Measurements from ENCODE around the gene SLC25A34. TPM values are rescaled to one million over a fixed set of nuclear protein-coding genes. Genes with fewer than 3 reads are reported as not detected.
A peak's percentile ranks its signal among the peaks of the same experiment; 100 is the strongest.

The SLC25A34 gene
- total RNA-seq, 1 donor from 2014 or later: 0.73 TPM

- Histone ChIP-seq H3K27ac (ENCODE audit: low read depth, low read length) (peak overlapping the region; percentile 83), H3K4me3 (ENCODE audit: insufficient read depth, low read depth, low read length) (peak overlapping the region; percentile 79), H3K9me3 (ENCODE audit: insufficient read depth, low read depth, low read length) (no peaks in the 10 kb centered on the region), H2AFZ (ENCODE audit: low read depth, low read length) (no peak overlapping the region), H3K9ac (ENCODE audit: low read length) (peak overlapping the region; percentile 92), H3K27me3 (ENCODE audit: insufficient read depth, low read length) (no peaks in the 10 kb centered on the region), H3K4me2 (ENCODE audit: low read length) (peak overlapping the region; percentile 92), H3K36me3 (ENCODE audit: insufficient read depth, low read length) (no peaks in the 10 kb centered on the region), H3K4me1 (ENCODE audit: insufficient read depth, low read length) (peaks cover 23% of the 10 kb centered on the region), H3K79me2 (ENCODE audit: insufficient read depth, low read length) (peaks cover 51% of the 10 kb centered on the region), H4K20me1 (ENCODE audit: insufficient read depth, low read length) (peaks cover 33% of the 10 kb centered on the region)
- peak overlapping the region; percentile 85 for H3K27ac Mint-ChIP-seq (ENCODE audit: unreplicated experiment)
- H3K4me1 Mint-ChIP-seq (ENCODE audit: low read depth, unreplicated experiment): peaks cover 14% of the 10 kb centered on the region
- FAIRE-seq: no peak
- H3K27me3 Mint-ChIP-seq (ENCODE audit: low read depth, unreplicated experiment): peaks cover 4% of the 10 kb centered on the region
- TF ChIP-seq EZH2 (IDR thresholded peaks at IDR 0.05; ENCODE audit: insufficient read depth, low read length) (no peak), CTCF (IDR thresholded peaks at IDR 0.05; ENCODE audit: insufficient read depth, low read depth, low read length) (no peak)
- H3K4me3 Mint-ChIP-seq (ENCODE audit: unreplicated experiment): peak overlapping the region; percentile 94
- H3K9me3 Mint-ChIP-seq (ENCODE audit: unreplicated experiment): peaks cover 3% of the 10 kb centered on the region
- H3K36me3 Mint-ChIP-seq (ENCODE audit: low read depth, unreplicated experiment): peaks cover 14% of the 10 kb centered on the region
- no peak for DNase-seq (ENCODE audit: low read depth)
These were observed 23.0 kb downstream of the SLC25A34 start for GRCh38 chr1:15758953-15759661.

GRCh38 chr1:15760520-15761211 lies 24.6 kb downstream of the SLC25A34 start:
- Histone ChIP-seq H2AFZ (ENCODE audit: low read depth, low read length) (no peak overlapping the region), H3K27me3 (ENCODE audit: insufficient read depth, low read length) (no peaks in the 10 kb centered on the region), H3K9me3 (ENCODE audit: insufficient read depth, low read depth, low read length) (no peaks in the 10 kb centered on the region), H3K4me3 (ENCODE audit: insufficient read depth, low read depth, low read length) (peak overlapping the region; percentile 79), H3K4me1 (ENCODE audit: insufficient read depth, low read length) (peaks cover 28% of the 10 kb centered on the region), H3K36me3 (ENCODE audit: insufficient read depth, low read length) (peaks cover 5% of the 10 kb centered on the region), H3K4me2 (ENCODE audit: low read length) (peak overlapping the region; percentile 92), H3K79me2 (ENCODE audit: insufficient read depth, low read length) (peaks cover 62% of the 10 kb centered on the region), H4K20me1 (ENCODE audit: insufficient read depth, low read length) (peaks cover 49% of the 10 kb centered on the region), H3K9ac (ENCODE audit: low read length) (peak overlapping the region; percentile 92), H3K27ac (ENCODE audit: low read depth, low read length) (peak overlapping the region; percentile 72)
- Mint-ChIP-seq H3K36me3 (ENCODE audit: low read depth, unreplicated experiment) (peaks cover 22% of the 10 kb centered on the region), H3K4me3 (ENCODE audit: unreplicated experiment) (peak overlapping the region; percentile 94), H3K27me3 (ENCODE audit: low read depth, unreplicated experiment) (no peaks in the 10 kb centered on the region), H3K4me1 (ENCODE audit: low read depth, unreplicated experiment) (peaks cover 24% of the 10 kb centered on the region), H3K9me3 (ENCODE audit: unreplicated experiment) (no peaks in the 10 kb centered on the region), H3K27ac (ENCODE audit: unreplicated experiment) (peak overlapping the region; percentile 66)
- peak; percentile 75 for DNase-seq (ENCODE audit: low read depth)
- TF ChIP-seq EZH2 (IDR thresholded peaks at IDR 0.05; ENCODE audit: insufficient read depth, low read length) (no peak), CTCF (IDR thresholded peaks at IDR 0.05; ENCODE audit: insufficient read depth, low read depth, low read length) (no peak)
- FAIRE-seq: peak; percentile 54

Measured in astrocyte (in vitro differentiated cells and primary cell).